H1 (cell line): ENCODE data around the gene NSD2. TPM values are rescaled to one million over a fixed set of nuclear protein-coding genes. Genes with fewer than 3 reads are reported as not detected.

Experiments
- JUN ChIP-seq: IDR thresholded peaks from 2 replicates; pipeline ENCODE4 v1.6.1; 2011; ENCODE audit warnings: low read depth, mild to moderate bottlenecking, improper control_type of control experiment, low read length
- KDM1A ChIP-seq: fragments of 200-600, 300-600 bp; sonication (generic); IDR thresholded peaks from 2 replicates; pipeline ENCODE4 v1.7.1; 2016; ENCODE audit warnings: mild to moderate bottlenecking, low read length, borderline replicate concordance
- SIX5 ChIP-seq: IDR thresholded peaks from 2 replicates; pipeline ENCODE4 v1.6.1; 2011; ENCODE audit warnings: mild to moderate bottlenecking, low read depth, low read length
- TAF1 ChIP-seq: IDR thresholded peaks from 2 replicates; pipeline ENCODE4 v1.6.1; 2011; ENCODE audit warnings: mild to moderate bottlenecking, low read depth, low read length
- TEAD4 ChIP-seq: IDR thresholded peaks from 2 replicates; pipeline ENCODE4 v1.6.1; 2012; ENCODE audit warnings: low read depth, low read length, inconsistent platforms, mixed read lengths
- polyA plus RNA-seq, 7 experiments: library from polyadenylated mRNA; depleted of rRNA in 3 of 7; stranded (reverse) in 5 of 7; unstranded in 2 of 7; fragments of >200 nt in 5 of 7; fragments of 200-250 nt in 2 of 7; gene quantifications; 1 replicate in 5 of 7; 2 replicates in 1 of 7; 4 replicates in 1 of 7; pipeline versions ENCODE4 v1.2.1 to v1.2.3, GENCODE V29; 2011 to 2013; ENCODE audit warnings: missing spikeins in 2 of 7, mixed read lengths in 2 of 7
- total RNA-seq: library from RNA; stranded (reverse); fragmentation: NEBNext Ultra II Directional; extraction: Animal tissue kit (Norgen Biotek cat#: 25700); gene quantifications from 2 replicates; pipeline ENCODE4 v1.2.1, GENCODE V29; 2021
- TF ChIP-seq, protein P1 (sequence below): fragments of 300-600 bp; sonication (generic); IDR thresholded peaks from 2 replicates; pipeline ENCODE4 v1.7.1; 2012; ENCODE audit warnings: low read length, moderate library complexity, mild to moderate bottlenecking, inconsistent platforms; ENCODE audit not compliant: insufficient replicate concordance
- TF ChIP-seq, protein P2 (sequence below): IDR thresholded peaks from 2 replicates; pipeline ENCODE4 v1.6.1; 2012; ENCODE audit warnings: low read length, inconsistent platforms

NSD2 gene
- total and polyA plus RNA-seq, 2 of the 8 experiments (the other 6 are each of a cell fraction or from before 2014, with no cell fraction given): 26.7 to 129 TPM

DNA sequence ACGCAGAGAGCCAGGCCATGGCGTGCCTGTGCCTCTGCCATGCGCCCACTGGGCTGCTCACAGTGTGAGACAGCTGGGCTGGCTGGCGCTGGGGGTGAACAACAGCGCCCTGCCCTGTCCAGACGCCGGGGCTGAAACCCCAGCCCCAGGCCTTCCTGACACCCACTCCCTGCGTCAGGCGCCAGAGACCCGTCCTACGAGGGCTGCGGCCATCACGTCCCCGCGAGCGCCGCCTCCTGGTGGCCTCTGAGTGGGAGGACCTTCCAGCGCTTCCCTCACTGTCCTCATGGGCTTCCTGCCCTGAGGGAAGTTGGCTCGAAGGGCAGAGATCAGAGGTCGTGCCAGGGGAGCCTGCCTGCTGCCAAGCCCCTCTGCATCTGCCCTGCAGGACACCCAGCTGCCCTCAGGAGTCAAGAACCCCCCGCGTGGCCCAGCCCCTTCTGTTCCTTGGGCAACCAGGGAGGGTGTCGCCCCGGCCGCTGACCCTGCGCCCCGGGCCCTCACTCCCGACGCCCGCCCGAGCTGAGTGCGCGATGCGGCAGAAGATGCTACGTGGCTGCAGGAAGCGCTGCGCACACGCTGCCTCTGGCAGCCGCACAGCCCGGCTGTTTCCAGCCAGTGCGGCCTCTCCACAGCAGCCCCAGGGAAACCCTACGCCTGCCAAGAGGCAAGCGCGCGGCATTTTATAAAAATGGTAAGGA, 121.4 kb downstream of the NSD2 start (continued):
- TF ChIP-seq, protein P1, sequence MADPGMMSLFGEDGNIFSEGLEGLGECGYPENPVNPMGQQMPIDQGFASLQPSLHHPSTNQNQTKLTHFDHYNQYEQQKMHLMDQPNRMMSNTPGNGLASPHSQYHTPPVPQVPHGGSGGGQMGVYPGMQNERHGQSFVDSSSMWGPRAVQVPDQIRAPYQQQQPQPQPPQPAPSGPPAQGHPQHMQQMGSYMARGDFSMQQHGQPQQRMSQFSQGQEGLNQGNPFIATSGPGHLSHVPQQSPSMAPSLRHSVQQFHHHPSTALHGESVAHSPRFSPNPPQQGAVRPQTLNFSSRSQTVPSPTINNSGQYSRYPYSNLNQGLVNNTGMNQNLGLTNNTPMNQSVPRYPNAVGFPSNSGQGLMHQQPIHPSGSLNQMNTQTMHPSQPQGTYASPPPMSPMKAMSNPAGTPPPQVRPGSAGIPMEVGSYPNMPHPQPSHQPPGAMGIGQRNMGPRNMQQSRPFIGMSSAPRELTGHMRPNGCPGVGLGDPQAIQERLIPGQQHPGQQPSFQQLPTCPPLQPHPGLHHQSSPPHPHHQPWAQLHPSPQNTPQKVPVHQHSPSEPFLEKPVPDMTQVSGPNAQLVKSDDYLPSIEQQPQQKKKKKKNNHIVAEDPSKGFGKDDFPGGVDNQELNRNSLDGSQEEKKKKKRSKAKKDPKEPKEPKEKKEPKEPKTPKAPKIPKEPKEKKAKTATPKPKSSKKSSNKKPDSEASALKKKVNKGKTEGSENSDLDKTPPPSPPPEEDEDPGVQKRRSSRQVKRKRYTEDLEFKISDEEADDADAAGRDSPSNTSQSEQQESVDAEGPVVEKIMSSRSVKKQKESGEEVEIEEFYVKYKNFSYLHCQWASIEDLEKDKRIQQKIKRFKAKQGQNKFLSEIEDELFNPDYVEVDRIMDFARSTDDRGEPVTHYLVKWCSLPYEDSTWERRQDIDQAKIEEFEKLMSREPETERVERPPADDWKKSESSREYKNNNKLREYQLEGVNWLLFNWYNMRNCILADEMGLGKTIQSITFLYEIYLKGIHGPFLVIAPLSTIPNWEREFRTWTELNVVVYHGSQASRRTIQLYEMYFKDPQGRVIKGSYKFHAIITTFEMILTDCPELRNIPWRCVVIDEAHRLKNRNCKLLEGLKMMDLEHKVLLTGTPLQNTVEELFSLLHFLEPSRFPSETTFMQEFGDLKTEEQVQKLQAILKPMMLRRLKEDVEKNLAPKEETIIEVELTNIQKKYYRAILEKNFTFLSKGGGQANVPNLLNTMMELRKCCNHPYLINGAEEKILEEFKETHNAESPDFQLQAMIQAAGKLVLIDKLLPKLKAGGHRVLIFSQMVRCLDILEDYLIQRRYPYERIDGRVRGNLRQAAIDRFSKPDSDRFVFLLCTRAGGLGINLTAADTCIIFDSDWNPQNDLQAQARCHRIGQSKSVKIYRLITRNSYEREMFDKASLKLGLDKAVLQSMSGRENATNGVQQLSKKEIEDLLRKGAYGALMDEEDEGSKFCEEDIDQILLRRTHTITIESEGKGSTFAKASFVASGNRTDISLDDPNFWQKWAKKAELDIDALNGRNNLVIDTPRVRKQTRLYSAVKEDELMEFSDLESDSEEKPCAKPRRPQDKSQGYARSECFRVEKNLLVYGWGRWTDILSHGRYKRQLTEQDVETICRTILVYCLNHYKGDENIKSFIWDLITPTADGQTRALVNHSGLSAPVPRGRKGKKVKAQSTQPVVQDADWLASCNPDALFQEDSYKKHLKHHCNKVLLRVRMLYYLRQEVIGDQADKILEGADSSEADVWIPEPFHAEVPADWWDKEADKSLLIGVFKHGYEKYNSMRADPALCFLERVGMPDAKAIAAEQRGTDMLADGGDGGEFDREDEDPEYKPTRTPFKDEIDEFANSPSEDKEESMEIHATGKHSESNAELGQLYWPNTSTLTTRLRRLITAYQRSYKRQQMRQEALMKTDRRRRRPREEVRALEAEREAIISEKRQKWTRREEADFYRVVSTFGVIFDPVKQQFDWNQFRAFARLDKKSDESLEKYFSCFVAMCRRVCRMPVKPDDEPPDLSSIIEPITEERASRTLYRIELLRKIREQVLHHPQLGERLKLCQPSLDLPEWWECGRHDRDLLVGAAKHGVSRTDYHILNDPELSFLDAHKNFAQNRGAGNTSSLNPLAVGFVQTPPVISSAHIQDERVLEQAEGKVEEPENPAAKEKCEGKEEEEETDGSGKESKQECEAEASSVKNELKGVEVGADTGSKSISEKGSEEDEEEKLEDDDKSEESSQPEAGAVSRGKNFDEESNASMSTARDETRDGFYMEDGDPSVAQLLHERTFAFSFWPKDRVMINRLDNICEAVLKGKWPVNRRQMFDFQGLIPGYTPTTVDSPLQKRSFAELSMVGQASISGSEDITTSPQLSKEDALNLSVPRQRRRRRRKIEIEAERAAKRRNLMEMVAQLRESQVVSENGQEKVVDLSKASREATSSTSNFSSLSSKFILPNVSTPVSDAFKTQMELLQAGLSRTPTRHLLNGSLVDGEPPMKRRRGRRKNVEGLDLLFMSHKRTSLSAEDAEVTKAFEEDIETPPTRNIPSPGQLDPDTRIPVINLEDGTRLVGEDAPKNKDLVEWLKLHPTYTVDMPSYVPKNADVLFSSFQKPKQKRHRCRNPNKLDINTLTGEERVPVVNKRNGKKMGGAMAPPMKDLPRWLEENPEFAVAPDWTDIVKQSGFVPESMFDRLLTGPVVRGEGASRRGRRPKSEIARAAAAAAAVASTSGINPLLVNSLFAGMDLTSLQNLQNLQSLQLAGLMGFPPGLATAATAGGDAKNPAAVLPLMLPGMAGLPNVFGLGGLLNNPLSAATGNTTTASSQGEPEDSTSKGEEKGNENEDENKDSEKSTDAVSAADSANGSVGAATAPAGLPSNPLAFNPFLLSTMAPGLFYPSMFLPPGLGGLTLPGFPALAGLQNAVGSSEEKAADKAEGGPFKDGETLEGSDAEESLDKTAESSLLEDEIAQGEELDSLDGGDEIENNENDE: no peak
- TF ChIP-seq JUN (no peak), TEAD4 (no peak), SIX5 (no peak), KDM1A (no peak), TAF1 (no peak)
- TF ChIP-seq, protein P2, sequence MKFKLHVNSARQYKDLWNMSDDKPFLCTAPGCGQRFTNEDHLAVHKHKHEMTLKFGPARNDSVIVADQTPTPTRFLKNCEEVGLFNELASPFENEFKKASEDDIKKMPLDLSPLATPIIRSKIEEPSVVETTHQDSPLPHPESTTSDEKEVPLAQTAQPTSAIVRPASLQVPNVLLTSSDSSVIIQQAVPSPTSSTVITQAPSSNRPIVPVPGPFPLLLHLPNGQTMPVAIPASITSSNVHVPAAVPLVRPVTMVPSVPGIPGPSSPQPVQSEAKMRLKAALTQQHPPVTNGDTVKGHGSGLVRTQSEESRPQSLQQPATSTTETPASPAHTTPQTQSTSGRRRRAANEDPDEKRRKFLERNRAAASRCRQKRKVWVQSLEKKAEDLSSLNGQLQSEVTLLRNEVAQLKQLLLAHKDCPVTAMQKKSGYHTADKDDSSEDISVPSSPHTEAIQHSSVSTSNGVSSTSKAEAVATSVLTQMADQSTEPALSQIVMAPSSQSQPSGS: no peak
- TF ChIP-seq, all 59 proteins: peak for 10
